H1 (cell line): ENCODE results near the gene CCDC80. TPM values are rescaled to one million over a fixed set of nuclear protein-coding genes. Genes with fewer than 3 reads are reported as not detected.

ENCODE experiments used
- CTCF ChIA-PET: fragments of 300-600 bp; sonication (Branson Sonifier 250); formaldehyde crosslinking; loops from one replicate; lab custom pipeline; 2021; ENCODE audit not compliant: partially characterized antibody; lab: Charles Lee
- POLR2A ChIA-PET: fragments of 300-600 bp; sonication (Branson Sonifier 250); formaldehyde crosslinking; loops from one replicate; lab custom pipeline; 2021; ENCODE audit warnings: inconsistent platforms; ENCODE audit not compliant: partially characterized antibody; lab: Charles Lee
- DNase-seq, 2 experiments: peaks; one replicate each; pipeline versions ENCODE4 v3.0.0 to v3.0.0-alpha.2; 2010 to 2022; ENCODE audit warnings: low spot score in 2 of 2, low read depth in 1 of 2, mixed read lengths in 1 of 2
- FAIRE-seq: peaks from 2 replicates; lab custom pipeline; 2011; peaks lifted over from hg19 to GRCh38; lab: Jason Lieb, UNC
- H2AFZ ChIP-seq: 2 replicates; pipeline ENCODE4 v1.8.1; 2012; ENCODE audit warnings: low read length, inconsistent platforms
- H2AK5ac ChIP-seq: 2 replicates; pipeline ENCODE4 v1.6.1; 2013; ENCODE audit warnings: low read depth, low read length
- H2BK120ac ChIP-seq: replicated peaks from 2 replicates; pipeline ENCODE3; 2013; ENCODE audit warnings: low read depth, low read length, inconsistent platforms
- H2BK12ac ChIP-seq: 2 replicates; pipeline ENCODE4 v1.6.1; 2013; ENCODE audit warnings: low read depth, low read length
- H2BK15ac ChIP-seq: 2 replicates; pipeline ENCODE4 v1.6.1; 2013; ENCODE audit warnings: low read length
- H2BK20ac ChIP-seq: 2 replicates; pipeline ENCODE4 v1.6.1; 2013; ENCODE audit warnings: low read length
- H2BK5ac ChIP-seq: 2 replicates; pipeline ENCODE4 v1.6.1; 2013; ENCODE audit warnings: low read depth, low read length
- H3K14ac ChIP-seq: 2 replicates; pipeline ENCODE4 v1.6.1; 2013; ENCODE audit warnings: inconsistent platforms; ENCODE audit not compliant: insufficient read length
- H3K18ac ChIP-seq: 2 replicates; pipeline ENCODE4 v1.6.1; 2013; ENCODE audit warnings: low read length; ENCODE audit errors: extremely low read depth
- H3K23ac ChIP-seq: 2 replicates; pipeline ENCODE4 v1.6.1; 2013; ENCODE audit warnings: inconsistent platforms; ENCODE audit not compliant: insufficient read length
- H3K23me2 ChIP-seq: 2 replicates; pipeline ENCODE4 v1.6.1; 2013; ENCODE audit warnings: low read depth, low read length
- H3K27ac ChIP-seq: 2 replicates; pipeline ENCODE4 v1.6.1; 2011; ENCODE audit warnings: low read depth, low read length, inconsistent platforms
- H3K27me3 ChIP-seq, 4 experiments: replicated peaks in 1 of 4; 1 replicate in 1 of 4; 2 replicates in 3 of 4; pipeline versions ENCODE4 v1.6.1 to v1.8.1; 2011 to 2013; ENCODE audit warnings: low read length in 3 of 4, mild to moderate bottlenecking in 3 of 4, inconsistent platforms in 2 of 4, mixed read lengths in 2 of 4, moderate library complexity in 1 of 4; ENCODE audit not compliant: control insufficient read depth in 3 of 4, insufficient read depth in 3 of 4; ENCODE audit errors: extremely low read depth in 1 of 4
- H3K36me3 ChIP-seq, 4 experiments: 2 replicates each; pipeline versions ENCODE4 v1.6.1 to v1.8.1; 2011 to 2013; ENCODE audit warnings: mild to moderate bottlenecking in 4 of 4, low read length in 3 of 4, moderate library complexity in 2 of 4, control low read depth in 1 of 4, inconsistent platforms in 1 of 4; ENCODE audit not compliant: insufficient read depth in 4 of 4, control insufficient read depth in 2 of 4
- H3K4ac ChIP-seq: replicated peaks from 2 replicates; pipeline ENCODE3; 2013; ENCODE audit warnings: low read length, low read depth, mixed read lengths, inconsistent platforms; ENCODE audit not compliant: insufficient read length
- H3K4me1 ChIP-seq, 4 experiments: replicated peaks in 1 of 4; 1 replicate in 1 of 4; 2 replicates in 3 of 4; pipeline versions ENCODE4 v1.6.1 to v1.8.1; 2011 to 2013; ENCODE audit warnings: low read length in 3 of 4, inconsistent platforms in 2 of 4, mixed read lengths in 1 of 4; ENCODE audit not compliant: insufficient read depth in 4 of 4, control insufficient read depth in 3 of 4
- H3K4me2 ChIP-seq, 2 experiments: 2 replicates each; pipeline versions ENCODE4 v1.6.1 to v1.8.1; 2011 to 2013; ENCODE audit warnings: low read depth in 2 of 2, low read length in 2 of 2, control low read depth in 1 of 2, inconsistent platforms in 1 of 2, mild to moderate bottlenecking in 1 of 2; ENCODE audit not compliant: insufficient read depth in 1 of 2
- H3K4me3 ChIP-seq, 4 experiments: fragments of 200-600, 300-600 bp in 1 of 4; sonication (generic), shearing (Covaris generic), sonication (Bioruptor Twin) in 1 of 4; 2 replicates each; pipeline versions ENCODE4 v1.5.1 to v1.8.1; 2011 to 2016; ENCODE audit warnings: low read length in 4 of 4, low read depth in 3 of 4, control low read depth in 2 of 4, inconsistent platforms in 2 of 4, mild to moderate bottlenecking in 2 of 4, mixed read lengths in 1 of 4, moderate library complexity in 1 of 4; ENCODE audit not compliant: insufficient read depth in 2 of 4; ENCODE audit errors: extremely low read depth in 1 of 4
- H3K56ac ChIP-seq: replicated peaks from 2 replicates; pipeline ENCODE3; 2013; ENCODE audit warnings: low read depth, mild to moderate bottlenecking, mixed read lengths, low read length, inconsistent platforms; ENCODE audit not compliant: insufficient read length
- H3K79me1 ChIP-seq: 2 replicates; pipeline ENCODE4 v1.6.1; 2013; ENCODE audit warnings: low read depth, low read length, control low read depth
- H3K79me2 ChIP-seq, 2 experiments: 2 replicates each; pipeline versions ENCODE4 v1.6.1 to v1.8.1; 2012 to 2013; ENCODE audit warnings: low read length in 2 of 2, mild to moderate bottlenecking in 2 of 2, inconsistent platforms in 1 of 2; ENCODE audit not compliant: insufficient read depth in 2 of 2, control insufficient read depth in 1 of 2
- H3K9ac ChIP-seq, 4 experiments: replicated peaks in 1 of 4; 1 replicate in 1 of 4; 2 replicates in 3 of 4; pipeline versions ENCODE4 v1.6.1 to v1.8.1; 2011 to 2013; ENCODE audit warnings: low read depth in 3 of 4, low read length in 3 of 4, control low read depth in 2 of 4, mild to moderate bottlenecking in 2 of 4, moderate library complexity in 2 of 4, inconsistent platforms in 1 of 4; ENCODE audit errors: extremely low read depth in 1 of 4
- H3K9me3 ChIP-seq, 2 experiments: 2 replicates each; pipeline versions ENCODE4 v1.6.1 to v1.8.1; 2012 to 2013; ENCODE audit warnings: mild to moderate bottlenecking in 2 of 2, moderate library complexity in 2 of 2, control low read depth in 1 of 2, inconsistent platforms in 1 of 2, low read depth in 1 of 2, low read length in 1 of 2, mixed read lengths in 1 of 2; ENCODE audit not compliant: insufficient read depth in 2 of 2
- H4K20me1 ChIP-seq, 2 experiments: replicated peaks in 1 of 2; 2 replicates each; pipeline versions ENCODE3 to v1.8.1; 2011 to 2013; ENCODE audit warnings: inconsistent platforms in 2 of 2, low read length in 2 of 2, mild to moderate bottlenecking in 1 of 2; ENCODE audit not compliant: insufficient read depth in 2 of 2, control insufficient read depth in 1 of 2
- H4K5ac ChIP-seq: 2 replicates; pipeline ENCODE4 v1.6.1; 2013; ENCODE audit warnings: low read length, low read depth, mixed read lengths, inconsistent platforms; ENCODE audit not compliant: insufficient read length
- H4K8ac ChIP-seq: 2 replicates; pipeline ENCODE4 v1.8.0; 2013; ENCODE audit warnings: mild to moderate bottlenecking, moderate library complexity, low read length, inconsistent platforms; ENCODE audit not compliant: insufficient read depth; ENCODE audit errors: extremely low read depth
- H4K91ac ChIP-seq: replicated peaks from 2 replicates; pipeline ENCODE3; 2013; ENCODE audit warnings: low read length, mixed read lengths, inconsistent platforms; ENCODE audit not compliant: insufficient read length
- POLR2A ChIP-seq, 2 experiments: IDR thresholded peaks; 1 replicate in 1 of 2; 2 replicates in 1 of 2; pipeline ENCODE4 v1.6.1; 2011; ENCODE audit warnings: low read depth in 2 of 2, low read length in 2 of 2, mild to moderate bottlenecking in 2 of 2; ENCODE audit errors: control extremely low read depth in 1 of 2
- RNF2 ChIP-seq: fragments of 200-900, 300-1000 bp; sonication (generic); IDR thresholded peaks from 2 replicates; pipeline ENCODE4 v1.7.1; 2016; ENCODE audit warnings: borderline replicate concordance, low read depth, mild to moderate bottlenecking, antibody characterized with exemption, low read length; ENCODE audit not compliant: poor library complexity, severe bottlenecking; ENCODE audit errors: missing control alignments
- WGBS, 2 experiments: shearing (Covaris generic) in 1 of 2; methylation state at CpG; one replicate each; pipeline versions ENCODE4 v1.1.6 to v1.1.7; 2013 to 2015; ENCODE audit warnings: low lambda C conversion rate in 2 of 2, mixed read lengths in 2 of 2, inconsistent platforms in 1 of 2, low coverage in 1 of 2, missing lambda C conversion rate in 1 of 2; ENCODE audit not compliant: insufficient replicate concordance in 2 of 2, insufficient coverage in 1 of 2, insufficient read length in 1 of 2; ENCODE audit errors: extremely low coverage in 1 of 2, missing lambda C conversion rate in 1 of 2; 5-methylcytosine and 5-hydroxymethylcytosine counted together
- polyA plus RNA-seq, 7 experiments: library from polyadenylated mRNA; depleted of rRNA in 3 of 7; stranded (reverse) in 5 of 7; unstranded in 2 of 7; fragments of >200 nt in 5 of 7; fragments of 200-250 nt in 2 of 7; gene quantifications; 1 replicate in 5 of 7; 2 replicates in 1 of 7; 4 replicates in 1 of 7; pipeline versions ENCODE4 v1.2.1 to v1.2.3, GENCODE V29; 2011 to 2013; ENCODE audit warnings: missing spikeins in 2 of 7, mixed read lengths in 2 of 7
- total RNA-seq: library from RNA; stranded (reverse); fragmentation: NEBNext Ultra II Directional; extraction: Animal tissue kit (Norgen Biotek cat#: 25700); gene quantifications from 2 replicates; pipeline ENCODE4 v1.2.1, GENCODE V29; 2021

The CCDC80 gene
- total and polyA plus RNA-seq, 2 of the 8 experiments (the other 6 are each of a cell fraction or from before 2014, with no cell fraction given), result 1.1 to 12.9 TPM

GRCh38 chr3:112617285-112617684 is 23.7 kb downstream of the CCDC80 start:
- Histone ChIP-seq H2BK15ac (no peak overlapping the region), H3K4ac (no peak overlapping the region), H2BK12ac (no peak overlapping the region), H3K4me3 (no peak overlapping the region), H2BK20ac (no peak overlapping the region), H3K27ac (no peak overlapping the region), H3K9me3 (no peaks in the 10 kb centered on the region; a peak in 1 of 4 replicates), H4K8ac (no peak overlapping the region), H3K79me2 (no peaks in the 10 kb centered on the region), H3K9ac (no peak overlapping the region), H4K91ac (no peak overlapping the region), H3K36me3 (no peaks in the 10 kb centered on the region)
- no peak for FAIRE-seq
- no peak for TF ChIP-seq RNF2
- no peak for TF ChIP-seq POLR2A (IDR thresholded peaks at IDR 0.05; ENCODE audit: control extremely low read depth in 1 of 2, low read depth in 2 of 2, low read length in 2 of 2)
- TF ChIP-seq, all 59 proteins: peak for 0
- Histone ChIP-seq H3K79me1 (no peaks in the 10 kb centered on the region), H3K4me2 (no peak overlapping the region), H3K23me2 (no peaks in the 10 kb centered on the region), H3K4me1 (peaks cover 0 to 3% (median 0%) of the 10 kb centered on the region in 4 experiments; a peak in 2 of 7 replicates), H2BK120ac (no peak overlapping the region), H4K5ac (no peak overlapping the region), H3K14ac (no peak overlapping the region), H4K20me1 (no peaks in the 10 kb centered on the region), H3K27me3 (no peaks in the 10 kb centered on the region), H3K23ac (no peak overlapping the region), H2AFZ (no peak overlapping the region), H3K18ac (no peak overlapping the region), H2BK5ac (no peak overlapping the region), H3K56ac (no peak overlapping the region), H2AK5ac (no peak overlapping the region)
- no peak for DNase-seq
- ChIA-PET POLR2A (interaction anchor here (0.9 kb wide), 1 partner anchor 12 kb away, joined by 3 read pairs; no protein-coding TSS in a partner anchor), CTCF (interaction anchor here (1.9 to 2.1 kb wide), 3 partner anchors 12 to 35 kb away, joined by 5 to 8 read pairs (median 5); no protein-coding TSS in a partner anchor)
- 91% methylated on average over 2 of the region's 2 CpGs; no CpG with 5 or more reads in 1 of the 2 experiments for WGBS, 2 experiments
